NK-92 treated with Interleukin-12 subunit alpha and Interleukin-12 subunit beta, amount 100 ng/mL, for 24 hours (cell line): ENCODE data around the gene PGA4.
"Not testable (repeated sequence)": the region's sequence is repeated elsewhere in the genome, so short reads cannot be mapped to it uniquely, and the experiment has no call there.

Experiments used
- DNase-seq: peaks from one replicate; lab custom pipeline; 2025; lab: John Stamatoyannopoulos, UW

PGA4 gene

GRCh38 chr11:61222047-61222446, at the start of gene PGA4:
PGA4 (plus strand) TSS chr11:61222347; CDS start chr11:61222401, 54 bp downstream.
- not testable (repeated sequence) for DNase-seq

- DNase-seq, result no peak
Observed at GRCh38 chr11:61172356-61172755, 49.8 kb upstream of the PGA4 start.

- DNase-seq, result no peak
Observed at GRCh38 chr11:61172888-61173287, 49.3 kb upstream of the PGA4 start.

- no peak for DNase-seq
Observed at GRCh38 chr11:61173456-61173855, 48.7 kb upstream of the PGA4 start.

GRCh38 chr11:61174273-61174672, 47.9 kb upstream of the PGA4 start:
- no peak for DNase-seq

GRCh38 chr11:61174949-61175348, 47.2 kb upstream of the PGA4 start:
- no peak for DNase-seq

- no peak for DNase-seq
Observed at GRCh38 chr11:61176446-61176845, 45.7 kb upstream of the PGA4 start.

GRCh38 chr11:61180205-61180604, 41.9 kb upstream of the PGA4 start:
- not testable (repeated sequence) for DNase-seq

- no peak for DNase-seq
Observed at GRCh38 chr11:61181489-61181888, 40.7 kb upstream of the PGA4 start.

GRCh38 chr11:61183645-61184044, 38.5 kb upstream of the PGA4 start:
- DNase-seq, result no peak

- DNase-seq, result no peak
Observed at GRCh38 chr11:61186504-61186903, 35.6 kb upstream of the PGA4 start.

- peak; percentile 37 for DNase-seq
Observed at GRCh38 chr11:61187505-61188130, 34.5 kb upstream of the PGA4 start.

- no peak for DNase-seq
Observed at GRCh38 chr11:61189933-61190332, 32.2 kb upstream of the PGA4 start.

GRCh38 chr11:61193596-61193995, 28.6 kb upstream of the PGA4 start:
- no peak for DNase-seq

GRCh38 chr11:61194169-61194671, 27.9 kb upstream of the PGA4 start:
- no peak for DNase-seq

GRCh38 chr11:61194981-61195695, 27.0 kb upstream of the PGA4 start:
- DNase-seq, result no peak

- no peak for DNase-seq
Observed at GRCh38 chr11:61195719-61196118, 26.4 kb upstream of the PGA4 start.

GRCh38 chr11:61198361-61198760, 23.8 kb upstream of the PGA4 start:
- no peak for DNase-seq

GRCh38 chr11:61198948-61199523, 23.1 kb upstream of the PGA4 start:
- DNase-seq, result no peak

- DNase-seq, result no peak
Observed at GRCh38 chr11:61201476-61201875, 20.7 kb upstream of the PGA4 start.

GRCh38 chr11:61202950-61203746, 19.0 kb upstream of the PGA4 start, which contains the start of gene PGA3:
PGA3 (plus strand) TSS chr11:61203515; CDS start chr11:61203565, 50 bp downstream.
- not testable (repeated sequence) for DNase-seq

GRCh38 chr11:61203873-61204272, 18.3 kb upstream of the PGA4 start:
- DNase-seq, result not testable (repeated sequence)
